B cell (primary cell): ENCODE results near the gene BMP6. TPM values are rescaled to one million over a fixed set of nuclear protein-coding genes. Genes with fewer than 3 reads are reported as not detected.

Source experiments
- ATAC-seq: fragments of 200-7000 bp; cut with Tn5 transposase; one replicate; pipeline ENCODE4 v1.10.0; 2021; ENCODE audit warnings: low read depth, mild to moderate bottlenecking, moderate number of reproducible peaks, moderate library complexity
- CTCF ChIA-PET: fragments of 350-600 bp; sonication (Branson Sonifier 250); formaldehyde crosslinking; loops from one replicate; lab custom pipeline; 2021; ENCODE audit warnings: antibody characterized with exemption, inconsistent platforms; lab: Charles Lee
- POLR2A ChIA-PET: fragments of 350-600 bp; sonication (Branson Sonifier 250); formaldehyde crosslinking; loops from one replicate; lab custom pipeline; 2021; ENCODE audit warnings: antibody characterized with exemption; lab: Charles Lee
- DNase-seq: peaks from one replicate; pipeline ENCODE4 v3.0.0; 2013
- H2AFZ ChIP-seq: 2 replicates; pipeline ENCODE4 v1.6.1; 2012; ENCODE audit warnings: mild to moderate bottlenecking, low read depth, low read length; ENCODE audit not compliant: insufficient read depth, poor library complexity, severe bottlenecking
- H3K27ac ChIP-seq, 2 donors: 1 replicate in 1 of 2; 2 replicates in 1 of 2; pipeline ENCODE4 v1.5.1; 2012 to 2013; ENCODE audit warnings: low read length in 2 of 2, mild to moderate bottlenecking in 2 of 2, moderate library complexity in 1 of 2
- H3K27me3 ChIP-seq, 4 experiments: fragments of 200-600 bp in 1 of 4; sonication (generic) in 1 of 4; replicated peaks in 1 of 4; 1 replicate in 2 of 4; 2 replicates in 2 of 4; pipeline versions ENCODE4 v1.6.1 to v1.7.0; 2013 to 2016; ENCODE audit warnings: low read length in 3 of 4, mild to moderate bottlenecking in 2 of 4, mixed read lengths in 1 of 4, moderate library complexity in 1 of 4; ENCODE audit not compliant: insufficient read depth in 4 of 4, control insufficient read depth in 3 of 4; ENCODE audit errors: control extremely low read depth in 1 of 4
- H3K36me3 ChIP-seq, 2 experiments: replicated peaks in 1 of 2; 1 replicate in 1 of 2; 2 replicates in 1 of 2; pipeline versions ENCODE4 v1.6.1 to v1.7.1; 2013; ENCODE audit warnings: low read length in 1 of 2; ENCODE audit not compliant: insufficient read depth in 2 of 2, control insufficient read depth in 1 of 2; ENCODE audit errors: control extremely low read depth in 1 of 2, extremely low read depth in 1 of 2
- H3K4me1 ChIP-seq, 2 donors: fragments of 200-600 bp in 1 of 2; sonication (generic) in 1 of 2; 1 replicate in 1 of 2; 2 replicates in 1 of 2; pipeline versions ENCODE4 v1.5.1 to v1.6.1; 2013 to 2017; ENCODE audit warnings: low read length in 2 of 2; ENCODE audit not compliant: control insufficient read depth in 2 of 2, insufficient read depth in 2 of 2
- H3K4me2 ChIP-seq: replicated peaks from 2 replicates; pipeline ENCODE3; 2012; ENCODE audit warnings: mild to moderate bottlenecking, low read depth, low read length; ENCODE audit not compliant: poor library complexity, severe bottlenecking
- H3K4me3 ChIP-seq, 5 experiments: fragments of 200-600 bp in 1 of 5; sonication (generic) in 1 of 5; 1 replicate in 3 of 5; 2 replicates in 2 of 5; pipeline versions ENCODE4 v1.5.1 to v1.7.0; 2011 to 2016; ENCODE audit warnings: low read length in 4 of 5, mild to moderate bottlenecking in 4 of 5, low read depth in 2 of 5, control low read depth in 1 of 5, moderate library complexity in 1 of 5; ENCODE audit not compliant: insufficient read depth in 1 of 5; ENCODE audit errors: control extremely low read depth in 1 of 5, extremely low read depth in 1 of 5
- H3K79me2 ChIP-seq: fragments of 200-600 bp; sonication (generic); one replicate; pipeline ENCODE4 v1.6.0; 2016; ENCODE audit warnings: low read length; ENCODE audit not compliant: control insufficient read depth, insufficient read depth
- H3K9ac ChIP-seq: fragments of 200-600 bp; sonication (generic); 2 replicates; pipeline ENCODE4 v1.6.1; 2017; ENCODE audit warnings: mild to moderate bottlenecking, low read length, moderate library complexity
- H3K9me3 ChIP-seq, 3 donors: one replicate each; pipeline versions ENCODE4 v1.6.1 to v1.7.1; 2013; ENCODE audit warnings: low read length in 2 of 3; ENCODE audit not compliant: control insufficient read depth in 2 of 3, insufficient read depth in 1 of 3; ENCODE audit errors: control extremely low read depth in 1 of 3
- H4K20me1 ChIP-seq: 2 replicates; pipeline ENCODE4 v1.6.0; 2012; ENCODE audit warnings: mild to moderate bottlenecking, low read length; ENCODE audit not compliant: insufficient read depth, control insufficient read depth, poor library complexity, severe bottlenecking
- H3K27ac Mint-ChIP-seq: one replicate; pipeline ENCODE4 v1.8.0; 2021; ENCODE audit warnings: mixed read lengths
- H3K27me3 Mint-ChIP-seq: one replicate; pipeline ENCODE4 v1.8.0; 2021; ENCODE audit warnings: mixed read lengths
- H3K4me1 Mint-ChIP-seq: one replicate; pipeline ENCODE4 v1.8.0; 2021; ENCODE audit warnings: mixed read lengths
- H3K4me3 Mint-ChIP-seq: one replicate; pipeline ENCODE4 v1.8.0; 2021; ENCODE audit warnings: mixed read lengths
- H3K9me3 Mint-ChIP-seq: one replicate; pipeline ENCODE4 v1.8.0; 2022; ENCODE audit warnings: mixed read lengths; ENCODE audit not compliant: insufficient read depth
- EZH2 ChIP-seq: IDR thresholded peaks from 2 replicates; pipeline ENCODE4 v1.6.1; 2012; ENCODE audit warnings: borderline replicate concordance, low read depth, mild to moderate bottlenecking, moderate library complexity, low read length; ENCODE audit not compliant: insufficient read depth, poor library complexity, severe bottlenecking
- WGBS: methylation state at CpG from one replicate; pipeline ENCODE4 v1.1.5; 2013; ENCODE audit warnings: missing lambda C conversion rate; ENCODE audit not compliant: insufficient coverage; 5-methylcytosine and 5-hydroxymethylcytosine counted together
- intact Hi-C: fragments of 100-400 bp; cut with micrococcal nuclease; formaldehyde crosslinking; loops from one replicate; pipeline ENCODE4 v1.10.0; 2022
- polyA plus RNA-seq: library from polyadenylated mRNA; depleted of rRNA; stranded (reverse); fragments of >200 nt; gene quantifications from 2 replicates; pipeline ENCODE4 v1.2.3, GENCODE V29; 2012
- total RNA-seq, 2 donors: library from RNA; stranded (reverse); fragments of 120-200 nt in 1 of 2; gene quantifications; 1 replicate in 1 of 2; 2 replicates in 1 of 2; pipeline versions ENCODE4 v1.2.3 to v1.2.4, GENCODE V29; 2013 to 2022
- TF ChIP-seq, protein P1 (sequence below): fragments of 200-600 bp; IDR thresholded peaks from one replicate; pipeline ENCODE4 v1.8.0; 2022; ENCODE audit warnings: antibody characterized with exemption, mild to moderate bottlenecking

BMP6 gene
- total and polyA plus RNA-seq, 2 donors (not counting 1 experiment from before 2014, with no cell fraction given) = 0.43 to 2.9 TPM

DNA sequence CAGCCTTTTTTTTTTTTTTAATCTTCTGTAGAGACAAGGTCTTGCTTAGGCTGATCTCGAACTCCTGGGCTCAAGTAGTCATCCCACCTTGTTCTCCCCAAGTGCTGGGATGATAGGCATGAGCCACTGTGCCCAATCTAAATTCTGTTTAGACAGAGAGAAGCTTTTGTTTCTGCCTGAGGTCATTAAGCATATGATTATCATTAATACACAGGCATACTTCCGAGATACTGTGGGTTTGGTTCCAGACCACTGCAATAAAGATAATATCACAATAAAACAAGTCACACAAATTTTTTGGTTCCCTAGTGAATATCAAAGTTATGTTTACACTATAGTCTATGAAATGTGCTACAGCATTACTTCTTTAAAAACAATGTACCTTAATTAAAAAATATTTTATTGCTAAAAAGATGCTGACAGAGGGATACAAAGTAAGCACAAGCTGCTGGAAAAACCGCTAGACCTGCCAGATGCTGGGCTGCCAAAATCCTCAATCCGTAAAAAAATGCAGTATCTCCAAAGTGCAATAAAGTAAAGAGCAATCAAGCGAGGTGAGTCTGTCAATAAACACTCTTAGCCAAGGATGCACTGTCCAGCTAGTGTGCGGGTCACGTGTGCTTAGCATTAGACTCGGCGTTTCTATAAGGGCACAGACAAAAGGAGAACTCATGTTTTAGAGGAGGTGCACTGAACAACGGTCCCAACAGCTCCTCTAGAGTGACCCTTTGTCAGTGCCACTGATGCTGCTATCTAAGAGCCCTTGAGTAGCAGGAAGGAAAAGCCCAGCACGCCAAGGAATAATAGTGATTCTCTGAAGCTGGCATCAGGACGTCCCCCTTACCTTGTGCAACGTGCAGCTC, 168.6 kb downstream of the BMP6 start:
- intact Hi-C loops = loop anchor here (5.0 kb wide), 1 partner anchor 323 kb away; no protein-coding TSS in a partner anchor

More for the DNA sequence above, 168.6 kb downstream of the BMP6 start:
- Mint-ChIP-seq H3K27ac (no peak overlapping the region), H3K27me3 (no peaks in the 10 kb centered on the region), H3K9me3 (no peaks in the 10 kb centered on the region), H3K4me3 (no peak overlapping the region), H3K4me1 (peaks cover 11% of the 10 kb centered on the region)
- Histone ChIP-seq H3K4me2 (no peak overlapping the region), H3K79me2 (no peaks in the 10 kb centered on the region), H4K20me1 (peaks cover 14% of the 10 kb centered on the region), H3K9ac (no peak overlapping the region), H2AFZ (no peak overlapping the region), H3K4me3 (no peak overlapping the region), H3K27ac (no peak overlapping the region), H3K4me1 (no peaks in the 10 kb centered on the region), H3K9me3 (peaks cover 0 to 2% (median 0%) of the 10 kb centered on the region in 3 donors), H3K27me3 (no peaks in the 10 kb centered on the region), H3K36me3 (peaks cover 1 to 96% of the 10 kb centered on the region in 2 experiments)
- CTCF ChIA-PET = interaction anchor here (1.7 kb wide), 1 partner anchor 172 kb away, joined by 5 read pairs; no protein-coding TSS in a partner anchor
- 96% methylated on average over 10 of the region's 13 CpGs for WGBS
- no peak for ATAC-seq
- TF ChIP-seq EZH2 = no peak
- TF ChIP-seq, protein P1, sequence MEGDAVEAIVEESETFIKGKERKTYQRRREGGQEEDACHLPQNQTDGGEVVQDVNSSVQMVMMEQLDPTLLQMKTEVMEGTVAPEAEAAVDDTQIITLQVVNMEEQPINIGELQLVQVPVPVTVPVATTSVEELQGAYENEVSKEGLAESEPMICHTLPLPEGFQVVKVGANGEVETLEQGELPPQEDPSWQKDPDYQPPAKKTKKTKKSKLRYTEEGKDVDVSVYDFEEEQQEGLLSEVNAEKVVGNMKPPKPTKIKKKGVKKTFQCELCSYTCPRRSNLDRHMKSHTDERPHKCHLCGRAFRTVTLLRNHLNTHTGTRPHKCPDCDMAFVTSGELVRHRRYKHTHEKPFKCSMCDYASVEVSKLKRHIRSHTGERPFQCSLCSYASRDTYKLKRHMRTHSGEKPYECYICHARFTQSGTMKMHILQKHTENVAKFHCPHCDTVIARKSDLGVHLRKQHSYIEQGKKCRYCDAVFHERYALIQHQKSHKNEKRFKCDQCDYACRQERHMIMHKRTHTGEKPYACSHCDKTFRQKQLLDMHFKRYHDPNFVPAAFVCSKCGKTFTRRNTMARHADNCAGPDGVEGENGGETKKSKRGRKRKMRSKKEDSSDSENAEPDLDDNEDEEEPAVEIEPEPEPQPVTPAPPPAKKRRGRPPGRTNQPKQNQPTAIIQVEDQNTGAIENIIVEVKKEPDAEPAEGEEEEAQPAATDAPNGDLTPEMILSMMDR = no peak
- DNase-seq = no peak
- POLR2A ChIA-PET = interaction anchor here (0.6 kb wide), 1 partner anchor 14 kb away, joined by 4 read pairs; no protein-coding TSS in a partner anchor
